GM12892 (cell line): ENCODE data around the gene TBCD.

Source experiments
- DNase-seq: peaks from one replicate; pipeline ENCODE4 v3.0.0; 2011; ENCODE audit not compliant: insufficient read length
- FAIRE-seq: peaks from 2 replicates; lab custom pipeline; 2011; peaks lifted over from hg19 to GRCh38; lab: Jason Lieb, UNC
- POLR2A ChIP-seq: IDR thresholded peaks from 2 replicates; pipeline ENCODE4 v1.6.1; 2011; ENCODE audit warnings: low read depth, low read length, control low read depth
- POLR2AphosphoS5 ChIP-seq: IDR thresholded peaks from 2 replicates; pipeline ENCODE4 v1.6.1; 2011; ENCODE audit warnings: low read depth, low read length, control low read depth
- TAF1 ChIP-seq: IDR thresholded peaks from 2 replicates; pipeline ENCODE4 v1.6.1; 2011; ENCODE audit warnings: low read depth, mild to moderate bottlenecking, control low read depth, low read length, borderline replicate concordance

Gene TBCD

DNA sequence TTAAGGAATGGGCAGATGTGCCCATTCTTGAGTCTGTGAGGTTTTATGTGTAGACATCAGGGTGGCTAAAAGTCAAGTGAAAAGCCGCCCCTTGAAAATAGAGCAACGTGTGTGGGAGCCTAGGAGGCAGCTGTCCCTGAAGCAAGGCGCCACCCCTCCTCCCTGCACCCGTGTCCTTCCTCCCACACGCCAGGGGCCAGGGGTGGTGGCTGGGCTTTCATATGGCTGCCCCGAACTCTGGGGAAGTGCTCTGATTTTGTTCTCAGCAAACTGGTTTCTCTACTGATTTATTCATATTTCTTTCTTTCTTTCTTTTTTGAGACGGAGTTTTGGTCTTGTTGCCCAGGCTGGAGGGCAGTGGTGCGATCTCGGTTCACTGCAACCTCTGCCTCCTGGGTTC is 83.3 kb downstream of the TBCD start:
- no peak for TF ChIP-seq POLR2AphosphoS5
- TF ChIP-seq POLR2A: no peak
- no peak for DNase-seq
- FAIRE-seq: no peak

DNA sequence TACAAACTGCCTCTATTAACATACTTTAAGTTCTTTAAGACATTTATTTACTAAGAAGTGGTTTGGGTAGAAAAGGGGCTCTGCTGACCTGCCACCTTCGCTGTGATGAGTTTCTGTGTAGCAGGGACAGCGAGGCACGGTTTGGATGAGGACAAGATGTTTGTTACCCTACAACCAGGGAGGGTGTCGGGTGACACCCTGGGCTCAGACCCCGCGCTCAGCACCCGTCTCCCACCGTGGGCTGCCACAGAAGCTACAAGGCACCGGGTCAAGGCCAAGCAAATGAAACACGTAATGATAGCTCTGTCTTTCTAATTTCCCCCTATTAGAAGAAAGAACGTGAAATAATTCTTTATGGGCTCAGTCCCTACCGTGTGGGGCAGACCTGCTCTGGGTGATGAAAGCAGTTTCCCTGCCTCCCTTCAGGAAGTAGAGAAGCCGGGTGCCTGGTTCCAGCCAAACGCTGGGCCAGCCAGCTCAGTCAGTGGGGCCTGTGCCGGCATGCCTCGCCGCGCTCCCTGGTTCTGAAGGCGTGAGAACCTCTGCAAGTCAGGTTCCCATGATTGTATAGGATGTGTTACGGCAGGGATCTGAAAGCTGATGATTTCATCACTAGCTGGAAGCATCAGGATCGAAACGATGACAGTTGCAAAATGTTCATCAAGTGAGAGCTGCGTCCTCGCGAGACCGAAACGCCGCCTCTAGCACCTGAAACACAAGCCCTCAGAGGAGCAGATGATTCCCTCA is 84.1 kb downstream of the TBCD start:
- TF ChIP-seq TAF1: no peak
- TF ChIP-seq POLR2AphosphoS5: no peak
- no peak for TF ChIP-seq POLR2A
- FAIRE-seq (no peak), DNase-seq (no peak)

DNA sequence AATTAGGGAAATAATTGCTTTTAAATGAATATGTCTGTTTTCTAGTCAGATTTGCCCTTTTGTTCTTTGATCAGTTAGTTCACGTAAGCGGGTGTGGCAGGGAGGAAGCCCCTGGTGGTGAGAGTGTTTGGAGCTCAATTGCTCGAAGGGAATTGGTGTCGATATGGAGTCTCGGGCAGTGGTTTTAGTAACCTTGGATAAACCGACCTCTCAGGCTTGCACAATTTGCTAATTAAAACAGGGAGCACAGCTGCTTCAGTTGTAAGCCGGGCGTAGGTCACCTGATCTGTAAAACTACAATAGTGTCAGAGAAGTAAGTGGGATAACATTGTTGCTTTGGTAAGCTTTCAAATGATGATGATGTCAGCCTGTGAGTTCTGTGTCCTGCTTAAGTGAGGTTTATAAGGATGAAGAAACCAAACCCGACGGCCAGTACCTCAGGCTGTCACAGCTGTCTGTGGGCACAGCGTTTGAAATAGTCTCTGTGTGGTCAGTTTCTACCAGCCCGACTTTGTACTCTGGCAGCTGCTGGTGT is 85.0 kb downstream of the TBCD start:
- no peak for FAIRE-seq
- TF ChIP-seq TAF1 (no peak), POLR2A (no peak), POLR2AphosphoS5 (no peak)
- DNase-seq: no peak

DNA sequence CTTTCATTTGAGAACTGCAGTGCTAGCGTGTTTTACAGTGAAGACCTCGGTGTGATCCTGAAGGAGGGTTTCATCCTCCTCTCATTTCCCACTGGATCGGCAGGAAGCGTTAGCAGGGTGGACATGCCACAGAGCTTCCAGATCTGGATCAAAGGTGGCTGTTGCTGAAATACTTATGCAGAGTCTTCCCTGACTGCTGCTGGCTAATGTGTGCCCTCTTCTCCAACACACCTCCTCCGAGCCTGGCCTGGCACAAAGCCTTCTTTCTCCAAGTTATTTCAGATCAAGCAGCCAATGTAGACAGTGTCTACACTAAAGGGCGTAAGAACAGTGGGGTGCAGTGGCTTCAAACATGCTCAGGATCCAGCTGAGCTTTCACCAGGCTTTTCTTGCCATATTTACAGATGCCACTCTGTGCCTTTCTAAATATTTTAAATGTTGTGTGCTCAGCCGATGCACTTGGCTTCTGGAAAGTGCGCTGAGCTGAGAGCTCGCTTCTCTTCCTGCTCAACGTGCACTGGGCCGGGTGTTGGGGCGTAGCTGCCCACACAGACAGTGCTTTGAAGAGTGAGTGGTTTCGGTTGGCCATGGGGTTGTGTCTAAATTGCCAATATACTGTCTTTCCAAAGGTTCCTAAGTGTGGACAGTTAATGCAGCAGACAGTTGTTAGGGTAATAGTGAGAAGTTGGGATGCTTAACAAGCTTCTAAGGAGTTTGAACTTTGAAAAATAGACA is 85.9 kb downstream of the TBCD start:
- FAIRE-seq: no peak
- TF ChIP-seq TAF1: no peak
- TF ChIP-seq POLR2AphosphoS5: no peak
- TF ChIP-seq POLR2A: no peak
- DNase-seq: no peak

DNA sequence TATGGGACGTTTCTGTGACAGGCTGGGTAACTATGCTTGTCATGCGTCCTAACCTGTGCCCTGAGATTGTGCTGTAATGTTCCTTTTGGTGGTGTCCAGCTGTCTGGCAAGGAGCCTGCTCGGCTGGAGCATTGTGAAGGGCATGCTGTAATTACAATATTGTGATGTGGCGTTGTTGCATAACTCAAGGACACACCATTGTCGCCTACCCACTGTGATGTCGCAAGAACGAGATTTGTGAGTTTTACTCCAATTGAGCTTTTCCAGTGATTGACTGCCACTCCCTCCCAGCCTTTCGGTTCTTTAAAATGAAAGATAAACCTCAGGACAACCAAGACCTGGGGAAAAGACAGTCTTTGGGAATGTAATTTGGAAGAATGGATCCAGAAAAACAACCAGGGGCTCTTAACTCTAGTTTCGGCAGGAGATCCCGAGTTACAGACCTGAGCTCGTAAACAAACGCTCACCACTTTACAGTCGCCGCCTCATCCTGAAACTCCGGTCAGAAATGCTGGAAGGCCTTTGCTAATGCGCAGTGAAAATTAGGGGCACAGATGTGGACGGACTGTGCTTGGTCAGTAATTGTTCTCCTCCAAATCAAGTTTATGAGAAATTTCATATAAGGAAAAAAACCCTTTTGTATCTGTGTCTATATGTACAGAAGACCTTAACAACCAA is 86.7 kb downstream of the TBCD start:
- DNase-seq (no peak), FAIRE-seq (no peak)
- TF ChIP-seq TAF1 (no peak), POLR2A (no peak), POLR2AphosphoS5 (no peak)

DNA sequence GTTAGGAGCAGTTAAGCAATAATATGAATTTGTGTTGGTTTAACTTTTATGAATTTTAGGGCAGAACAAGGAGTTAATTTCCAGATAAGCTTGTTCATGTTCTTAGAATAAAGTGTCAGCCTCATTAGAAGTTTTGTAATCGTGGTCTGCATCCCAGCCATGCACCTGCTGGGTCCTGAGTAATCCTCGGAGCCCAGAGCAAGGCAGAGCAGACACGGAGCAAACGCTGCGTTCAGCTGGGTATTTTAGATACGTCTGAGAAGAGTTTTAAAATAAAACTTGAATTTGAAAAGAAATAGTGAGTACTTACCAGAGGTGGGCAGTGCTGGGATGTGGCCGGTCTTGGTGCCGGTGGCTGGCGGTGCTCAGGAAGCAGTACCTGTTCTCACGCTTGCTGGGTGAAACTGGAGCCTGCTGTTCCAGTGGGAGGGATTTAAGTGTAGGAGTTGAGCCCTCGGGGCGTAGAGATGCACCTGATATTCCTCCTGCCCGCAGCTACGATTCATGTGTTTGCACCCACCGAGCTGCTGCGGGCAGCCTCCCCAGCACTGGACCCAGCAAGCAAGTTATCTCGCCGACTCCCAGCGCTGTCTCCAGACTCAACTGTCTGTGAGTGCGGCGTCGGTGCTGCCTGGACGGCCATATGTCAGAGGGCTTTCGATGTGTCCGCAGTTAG is 87.9 kb downstream of the TBCD start, which contains the start of gene ZNF750:
Gene ZNF750, minus strand, starts transcription at position 406 of the 676 bp plus-strand sequence. CDS start 7,568 bp downstream, outside the sequence.
- TF ChIP-seq TAF1: no peak
- FAIRE-seq (no peak), DNase-seq (no peak)

DNA sequence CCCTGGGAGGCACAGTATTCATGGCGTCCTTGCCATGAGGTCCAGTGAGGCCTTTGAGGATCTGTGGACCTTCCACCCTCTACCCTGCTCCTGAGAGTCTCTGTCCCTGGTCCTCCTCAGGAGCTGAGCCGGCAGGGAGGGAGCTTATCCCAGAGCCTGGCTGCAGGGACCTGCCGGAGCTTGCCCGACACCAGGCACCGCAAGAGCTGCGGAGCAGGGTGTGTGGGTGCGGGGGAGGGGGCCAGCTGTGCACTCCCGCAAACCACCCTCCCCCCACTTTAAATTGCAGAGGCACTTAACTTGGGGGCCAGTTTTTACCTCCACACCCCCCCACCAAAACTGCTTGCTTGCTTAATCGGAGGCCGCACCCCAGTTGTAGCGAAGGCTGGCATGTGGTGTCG is 88.6 kb downstream of the TBCD start:
- TF ChIP-seq POLR2A (no peak), TAF1 (no peak), POLR2AphosphoS5 (no peak)
- DNase-seq: no peak
- no peak for FAIRE-seq

DNA sequence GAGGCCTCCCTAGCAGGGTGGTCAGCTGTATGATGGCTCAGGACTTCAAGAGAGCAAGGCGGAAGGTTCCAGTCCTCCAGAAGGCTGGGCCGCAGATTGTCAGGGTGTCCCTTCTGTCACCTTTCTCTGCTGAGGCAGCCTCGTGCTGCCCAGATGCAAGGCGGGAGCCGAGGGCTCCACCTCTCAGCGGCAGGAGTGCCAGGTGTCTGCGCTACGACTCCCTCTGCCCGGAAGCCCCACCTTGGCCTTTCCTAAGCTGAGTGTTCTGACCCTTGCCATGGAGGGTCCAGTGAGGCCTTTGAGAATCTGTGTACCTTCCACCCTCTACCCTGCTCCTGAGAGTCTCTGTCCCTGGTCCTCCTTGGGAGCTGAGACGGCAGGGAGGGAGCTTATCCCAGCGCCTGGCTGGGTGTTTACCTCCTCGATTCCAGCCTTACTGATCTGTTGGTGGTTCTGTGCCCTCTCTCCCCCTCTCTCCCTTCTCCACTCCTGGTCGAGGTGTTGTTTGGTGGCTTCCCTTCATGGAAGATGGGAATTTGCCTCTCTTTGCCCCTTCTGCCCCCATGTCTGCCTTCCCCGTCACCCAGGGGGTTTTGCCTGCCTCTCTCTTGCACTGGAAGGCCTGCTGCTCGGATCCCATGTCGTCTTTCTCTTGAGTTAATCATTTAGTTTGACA is 90.2 kb downstream of the TBCD start:
- no peak for FAIRE-seq
- no peak for DNase-seq
- TF ChIP-seq TAF1: no peak
- no peak for TF ChIP-seq POLR2AphosphoS5
- TF ChIP-seq POLR2A: no peak

DNA sequence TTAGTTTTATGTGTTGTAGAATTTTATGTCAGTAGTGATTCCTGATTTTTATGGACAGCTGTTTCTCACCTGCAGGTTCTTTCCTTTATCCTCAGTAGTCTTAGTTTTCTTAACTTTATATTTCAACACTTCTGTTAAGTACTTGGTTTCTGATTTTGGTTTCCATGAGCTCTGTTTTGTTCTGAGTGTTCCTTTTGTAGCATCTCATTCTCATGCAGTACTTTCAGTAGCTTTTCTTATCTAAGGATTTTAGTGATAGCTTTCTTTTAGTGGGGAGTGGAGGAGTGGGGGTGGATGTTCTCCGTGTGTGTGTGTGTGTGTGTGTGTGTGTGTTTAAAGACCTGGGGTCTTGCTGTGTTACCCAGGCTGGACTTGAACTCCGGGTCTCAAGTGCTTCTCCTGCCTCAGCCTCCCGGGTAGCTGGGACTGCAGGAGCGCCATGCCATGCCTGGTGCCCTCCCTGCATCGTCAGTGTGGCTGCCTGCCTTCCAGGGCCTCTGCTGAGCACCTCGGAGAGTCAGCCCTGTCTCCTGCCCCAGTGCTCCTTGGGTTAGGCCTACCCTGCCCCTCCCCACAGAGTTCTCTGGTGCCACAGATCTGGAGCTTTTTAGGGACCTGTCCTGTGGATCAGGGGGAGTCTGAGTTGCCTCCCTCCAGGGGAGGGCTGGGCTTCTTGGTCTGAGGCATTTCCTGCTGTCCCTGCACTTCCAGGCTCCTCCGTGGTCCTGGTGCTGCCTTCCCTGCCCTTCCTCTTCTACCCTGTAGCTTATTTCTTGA is 92.2 kb downstream of the TBCD start:
- no peak for DNase-seq
- TF ChIP-seq TAF1 (no peak), POLR2A (no peak), POLR2AphosphoS5 (no peak)
- no peak for FAIRE-seq

DNA sequence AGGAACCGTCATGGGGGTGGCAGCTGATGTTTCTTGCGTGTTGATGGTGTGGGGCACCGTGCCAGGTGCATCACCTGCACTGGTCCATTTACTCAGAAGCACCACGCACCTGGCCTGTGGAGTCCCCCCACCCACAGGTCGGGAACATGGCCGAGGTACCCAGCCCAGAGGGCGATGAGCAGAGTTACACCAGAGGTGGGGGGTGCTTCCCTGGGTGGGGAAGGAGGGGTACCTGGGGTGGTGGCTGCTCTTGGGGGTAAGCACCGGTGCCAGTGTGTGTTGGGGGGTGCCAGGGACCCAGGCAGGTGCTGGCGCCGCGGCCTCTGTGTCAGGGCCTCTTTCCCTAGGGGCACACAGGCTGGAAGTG is 92.9 kb downstream of the TBCD start:
- no peak for DNase-seq
- TF ChIP-seq POLR2A (no peak), POLR2AphosphoS5 (no peak), TAF1 (no peak)
- FAIRE-seq: no peak

DNA sequence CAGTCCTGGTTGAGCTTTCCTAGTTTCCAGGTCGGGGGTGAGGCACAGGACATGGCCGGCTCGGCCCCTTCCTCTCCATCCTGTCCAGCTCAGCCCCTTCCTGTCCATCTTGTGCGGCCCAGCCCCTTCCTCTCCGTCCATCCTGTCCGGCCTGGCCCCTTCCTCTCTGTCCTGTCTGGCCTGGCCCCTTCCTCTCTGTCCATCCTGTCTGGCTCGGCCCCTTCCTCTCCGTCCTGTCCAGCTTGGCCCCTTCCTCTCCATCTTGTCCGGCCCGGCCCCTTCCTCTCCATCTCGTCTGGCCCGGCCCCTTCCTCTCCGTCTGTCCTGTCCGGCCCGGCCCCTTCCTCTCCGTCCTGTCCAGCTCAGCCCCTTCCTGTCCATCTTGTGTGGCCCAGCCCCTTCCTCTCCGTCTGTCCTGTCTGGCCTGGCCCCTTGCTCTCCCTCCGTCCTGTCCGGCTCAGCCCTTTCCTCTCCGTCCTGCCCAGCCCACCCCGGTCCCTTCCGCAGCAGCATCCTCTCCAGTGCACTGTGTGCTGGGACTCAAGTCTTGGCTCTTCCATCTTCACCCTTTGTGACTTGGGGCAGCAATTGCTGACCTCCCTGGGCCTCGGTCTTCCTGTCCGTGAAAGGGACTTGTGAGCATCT is 93.4 kb downstream of the TBCD start:
- FAIRE-seq (no peak), DNase-seq (no peak)
- TF ChIP-seq POLR2A: no peak
- no peak for TF ChIP-seq POLR2AphosphoS5
- no peak for TF ChIP-seq TAF1
